Prostate gland (tissue), 2 donors: Measurements from ENCODE around the gene C17orf50.
A peak's percentile ranks its signal among the peaks of the same experiment; 100 is the strongest.

Experiments
- POLR2A ChIP-seq: fragments of 450-650 bp; IDR thresholded peaks from one replicate; pipeline ENCODE4 v1.6.1; 2016; ENCODE audit warnings: antibody characterized with exemption, mild to moderate bottlenecking
- TF ChIP-seq, protein P1 (sequence below), 4 experiments: fragments of 200-600 bp in 2 of 4; fragments of 450-650 bp in 2 of 4; sonication (generic) in 2 of 4; IDR thresholded peaks; 1 replicate in 3 of 4; 2 replicates in 1 of 4; pipeline ENCODE4 v1.5.1; 2016 to 2019; ENCODE audit warnings: antibody characterized with exemption in 4 of 4, mild to moderate bottlenecking in 2 of 4, moderate library complexity in 2 of 4

DNA sequence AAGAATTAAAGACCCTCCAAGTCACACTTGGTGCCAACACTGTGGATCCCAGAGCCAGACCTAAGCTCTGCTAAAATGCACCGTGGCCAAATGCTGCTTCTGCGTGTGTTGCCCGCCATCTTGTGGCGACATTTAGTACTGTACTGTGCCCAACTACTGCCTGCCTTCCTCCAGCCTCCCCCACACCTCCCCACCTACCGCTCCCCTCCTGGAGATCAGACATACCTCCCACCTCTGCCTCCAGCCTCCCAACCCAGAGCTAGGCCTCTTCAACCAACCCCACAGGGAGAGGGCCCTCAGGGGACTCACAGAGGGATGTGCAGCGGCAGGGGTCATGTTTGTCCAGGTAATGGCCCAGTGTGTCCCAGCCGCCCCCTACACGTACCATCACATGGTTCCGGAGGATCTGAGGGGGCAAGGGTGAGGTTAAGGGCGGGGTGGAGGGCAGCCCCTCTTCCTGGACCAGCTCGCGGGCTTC, 13.1 kb upstream of the C17orf50 start:
- TF ChIP-seq, protein P1, sequence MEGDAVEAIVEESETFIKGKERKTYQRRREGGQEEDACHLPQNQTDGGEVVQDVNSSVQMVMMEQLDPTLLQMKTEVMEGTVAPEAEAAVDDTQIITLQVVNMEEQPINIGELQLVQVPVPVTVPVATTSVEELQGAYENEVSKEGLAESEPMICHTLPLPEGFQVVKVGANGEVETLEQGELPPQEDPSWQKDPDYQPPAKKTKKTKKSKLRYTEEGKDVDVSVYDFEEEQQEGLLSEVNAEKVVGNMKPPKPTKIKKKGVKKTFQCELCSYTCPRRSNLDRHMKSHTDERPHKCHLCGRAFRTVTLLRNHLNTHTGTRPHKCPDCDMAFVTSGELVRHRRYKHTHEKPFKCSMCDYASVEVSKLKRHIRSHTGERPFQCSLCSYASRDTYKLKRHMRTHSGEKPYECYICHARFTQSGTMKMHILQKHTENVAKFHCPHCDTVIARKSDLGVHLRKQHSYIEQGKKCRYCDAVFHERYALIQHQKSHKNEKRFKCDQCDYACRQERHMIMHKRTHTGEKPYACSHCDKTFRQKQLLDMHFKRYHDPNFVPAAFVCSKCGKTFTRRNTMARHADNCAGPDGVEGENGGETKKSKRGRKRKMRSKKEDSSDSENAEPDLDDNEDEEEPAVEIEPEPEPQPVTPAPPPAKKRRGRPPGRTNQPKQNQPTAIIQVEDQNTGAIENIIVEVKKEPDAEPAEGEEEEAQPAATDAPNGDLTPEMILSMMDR (IDR thresholded peaks at IDR 0.05) = peak; percentile 74 to 94 (median 90)
- no peak for TF ChIP-seq POLR2A
